IMR-90 (cell line): ENCODE results near the gene C2. TPM values are rescaled to one million over a fixed set of nuclear protein-coding genes. Genes with fewer than 3 reads are reported as not detected.

Experiments
- ATAC-seq: fragments of 200-7000 bp; cut with Tn5 transposase; 2 replicates; pipeline ENCODE4 v1.9.1; 2020; ENCODE audit warnings: low read depth, mild to moderate bottlenecking, moderate library complexity
- BruUV-seq: library from RNA; stranded (reverse); fragments of 400-500 nt; replicated peaks from 2 replicates; lab custom pipeline; 2021; lab: Mats Ljungman, UMichigan
- CTCF ChIA-PET: fragments of 300-600 bp; formaldehyde crosslinking; extraction: SDS; loops from one replicate; lab custom pipeline; 2021; ENCODE audit warnings: antibody characterized with exemption; lab: Yijun Ruan, JAX
- POLR2A ChIA-PET: fragments of 300-600 bp; sonication (Branson Sonifier 250); formaldehyde crosslinking; loops from one replicate; lab custom pipeline; 2022; ENCODE audit warnings: antibody characterized with exemption; ENCODE audit not compliant: unreplicated experiment; lab: Charles Lee
- DNase-seq: peaks from one replicate; pipeline ENCODE4 v3.0.0; 2013
- H2AFZ ChIP-seq: replicated peaks from 2 replicates; pipeline ENCODE3; 2013; ENCODE audit warnings: low read length, mild to moderate bottlenecking; ENCODE audit not compliant: poor library complexity
- H2AK5ac ChIP-seq: 2 replicates; pipeline ENCODE4 v1.6.1; 2013; ENCODE audit warnings: low read depth, low read length, inconsistent platforms
- H2AK9ac ChIP-seq: replicated peaks from 2 replicates; pipeline ENCODE3; 2013; ENCODE audit warnings: mild to moderate bottlenecking, low read depth, low read length, moderate library complexity; ENCODE audit not compliant: poor library complexity
- H2BK120ac ChIP-seq: 2 replicates; pipeline ENCODE4 v1.6.1; 2013; ENCODE audit warnings: low read depth, low read length, inconsistent platforms
- H2BK15ac ChIP-seq: 3 replicates; pipeline ENCODE4 v1.6.1; 2013; ENCODE audit warnings: low read depth, low read length, inconsistent platforms
- H2BK20ac ChIP-seq: 2 replicates; pipeline ENCODE4 v1.6.1; 2013; ENCODE audit warnings: low read depth, mild to moderate bottlenecking, inconsistent platforms, low read length, moderate library complexity
- H2BK5ac ChIP-seq: 2 replicates; pipeline ENCODE4 v1.6.1; 2013; ENCODE audit warnings: mild to moderate bottlenecking, low read depth, low read length, inconsistent platforms; ENCODE audit not compliant: poor library complexity, severe bottlenecking
- H3K14ac ChIP-seq: replicated peaks from 2 replicates; pipeline ENCODE4 v1.6.1; 2013; ENCODE audit warnings: low read depth, low read length, inconsistent platforms
- H3K18ac ChIP-seq: 2 replicates; pipeline ENCODE4 v1.6.1; 2013; ENCODE audit warnings: low read depth, low read length, control low read depth
- H3K23ac ChIP-seq: 2 replicates; pipeline ENCODE4 v1.6.1; 2013; ENCODE audit warnings: low read depth, low read length, inconsistent platforms
- H3K27ac ChIP-seq: 2 replicates; pipeline ENCODE4 v1.5.1; 2013; ENCODE audit warnings: mild to moderate bottlenecking, control low read depth, low read length; ENCODE audit not compliant: insufficient read depth
- H3K27me3 ChIP-seq: 2 replicates; pipeline ENCODE4 v1.6.1; 2013; ENCODE audit warnings: low read length; ENCODE audit not compliant: control insufficient read depth, insufficient read depth
- H3K36me3 ChIP-seq: 2 replicates; pipeline ENCODE4 v1.6.1; 2013; ENCODE audit warnings: low read length, mixed read lengths; ENCODE audit not compliant: control insufficient read depth, insufficient read depth
- H3K4ac ChIP-seq: 2 replicates; pipeline ENCODE4 v1.6.1; 2013; ENCODE audit warnings: low read depth, low read length, inconsistent platforms
- H3K4me1 ChIP-seq: 2 replicates; pipeline ENCODE4 v1.6.1; 2013; ENCODE audit warnings: low read length, mixed read lengths; ENCODE audit not compliant: control insufficient read depth, insufficient read depth
- H3K4me2 ChIP-seq: 2 replicates; pipeline ENCODE4 v1.6.1; 2013; ENCODE audit warnings: low read depth, mild to moderate bottlenecking, control low read depth, low read length, moderate library complexity
- H3K4me3 ChIP-seq: 2 replicates; pipeline ENCODE4 v1.5.1; 2013; ENCODE audit warnings: low read depth, mild to moderate bottlenecking, control low read depth, low read length, moderate library complexity; ENCODE audit not compliant: insufficient read depth
- H3K56ac ChIP-seq: 2 replicates; pipeline ENCODE4 v1.6.1; 2013; ENCODE audit warnings: low read length, inconsistent platforms; ENCODE audit not compliant: insufficient read depth; ENCODE audit errors: extremely low read depth
- H3K79me1 ChIP-seq, 2 experiments: 2 replicates each; pipeline ENCODE4 v1.6.1; 2013; ENCODE audit warnings: low read length in 2 of 2, inconsistent platforms in 1 of 2, low read depth in 1 of 2
- H3K9ac ChIP-seq: 2 replicates; pipeline ENCODE4 v1.6.1; 2013; ENCODE audit warnings: low read depth, low read length, control low read depth
- H3K9me1 ChIP-seq: 2 replicates; pipeline ENCODE4 v1.6.1; 2013; ENCODE audit warnings: low read length, inconsistent platforms; ENCODE audit not compliant: insufficient read depth
- H3K9me3 ChIP-seq: 2 replicates; pipeline ENCODE4 v1.6.1; 2013; ENCODE audit warnings: low read length; ENCODE audit not compliant: control insufficient read depth, insufficient read depth
- H4K20me1 ChIP-seq: 2 replicates; pipeline ENCODE4 v1.6.1; 2013; ENCODE audit warnings: low read length, inconsistent platforms; ENCODE audit not compliant: insufficient read depth
- H4K5ac ChIP-seq: 2 replicates; pipeline ENCODE4 v1.6.1; 2013; ENCODE audit warnings: mild to moderate bottlenecking, low read depth, low read length, control low read depth
- H4K8ac ChIP-seq, 2 experiments: 2 replicates each; pipeline ENCODE4 v1.6.1; 2013; ENCODE audit warnings: low read depth in 2 of 2, low read length in 2 of 2, control low read depth in 1 of 2, inconsistent platforms in 1 of 2
- H4K91ac ChIP-seq: 2 replicates; pipeline ENCODE4 v1.6.1; 2013; ENCODE audit warnings: low read depth, low read length, inconsistent platforms; ENCODE audit not compliant: insufficient read depth
- BHLHE40 ChIP-seq: fragments of 150-350 bp; IDR thresholded peaks from 2 replicates; pipeline ENCODE4 v1.6.1; 2016; ENCODE audit warnings: mild to moderate bottlenecking, low read depth, low read length
- CHD1 ChIP-seq: IDR thresholded peaks from 2 replicates; pipeline ENCODE4 v1.6.1; 2012; ENCODE audit warnings: low read depth, low read length, improper control_type of control experiment
- CTCF ChIP-seq: conservative IDR thresholded peaks from 2 replicates; pipeline ENCODE4 v1.5.1; 2012; ENCODE audit warnings: mild to moderate bottlenecking, low read depth, low read length, improper control_type of control experiment
- ELK1 ChIP-seq: fragments of 150-350 bp; IDR thresholded peaks from 2 replicates; pipeline ENCODE4 v1.6.1; 2016; ENCODE audit warnings: low read depth, mild to moderate bottlenecking, low read length, moderate library complexity, borderline replicate concordance
- FOS ChIP-seq: fragments of 150-350 bp; IDR thresholded peaks from 2 replicates; pipeline ENCODE4 v1.6.1; 2016; ENCODE audit warnings: low read depth, low read length
- MAFK ChIP-seq: IDR thresholded peaks from 2 replicates; pipeline ENCODE4 v1.6.1; 2012; ENCODE audit warnings: low read depth, low read length, improper control_type of control experiment
- MAZ ChIP-seq: IDR thresholded peaks from 2 replicates; pipeline ENCODE4 v1.6.1; 2012; ENCODE audit warnings: low read depth, mild to moderate bottlenecking, low read length, improper control_type of control experiment, moderate library complexity, borderline replicate concordance
- MXI1 ChIP-seq: IDR thresholded peaks from 2 replicates; pipeline ENCODE4 v1.6.1; 2012; ENCODE audit warnings: low read depth, mild to moderate bottlenecking, low read length, moderate library complexity, borderline replicate concordance
- POLR2A ChIP-seq: IDR thresholded peaks from 2 replicates; pipeline ENCODE4 v1.6.1; 2012; ENCODE audit warnings: mild to moderate bottlenecking, low read depth, low read length
- RCOR1 ChIP-seq: IDR thresholded peaks from 2 replicates; pipeline ENCODE4 v1.6.1; 2012; ENCODE audit warnings: mild to moderate bottlenecking, low read length, improper control_type of control experiment; ENCODE audit not compliant: insufficient replicate concordance
- RFX5 ChIP-seq: IDR thresholded peaks from 2 replicates; pipeline ENCODE4 v1.8.0; 2012; ENCODE audit warnings: low read depth, mild to moderate bottlenecking, low read length, moderate library complexity
- USF2 ChIP-seq: fragments of 150-350 bp; IDR thresholded peaks from 2 replicates; pipeline ENCODE4 v1.6.1; 2017; ENCODE audit warnings: mild to moderate bottlenecking, antibody characterized with exemption, low read length, low read depth
- WGBS, 2 experiments: methylation state at CpG; one replicate each; pipeline versions ENCODE4 v1.1.5 to v1.1.7; 2013; ENCODE audit warnings: missing lambda C conversion rate in 2 of 2; ENCODE audit not compliant: insufficient read length in 1 of 2; ENCODE audit errors: extremely low coverage in 2 of 2; 5-methylcytosine and 5-hydroxymethylcytosine counted together
- dilution Hi-C: fragments of 300-500 bp; cut with HindIII; formaldehyde crosslinking; loops from one replicate; pipeline ENCODE4 v1.14.3; 2018; ENCODE audit warnings: low sequenced_read_pairs; ENCODE audit not compliant: unreplicated experiment
- in situ Hi-C: fragments of 300-500 bp; cut with MboI; formaldehyde crosslinking; loops from 3 replicates; pipeline ENCODE4 v1.14.3; 2019; ENCODE audit warnings: low sequenced_read_pairs, inconsistent platforms, mixed read lengths
- intact Hi-C: fragments of 100-400 bp; cut with micrococcal nuclease; formaldehyde crosslinking; loops from 2 replicates; pipeline ENCODE4 v1.10.0; 2022
- polyA plus RNA-seq, 3 experiments: library from polyadenylated mRNA; depleted of rRNA; stranded (reverse); fragments of >200 nt; gene quantifications; 2 replicates each; pipeline ENCODE4 v1.2.3, GENCODE V29; 2012; ENCODE audit warnings: low replicate concordance in 1 of 3
- total RNA-seq: library from RNA; depleted of rRNA; stranded (reverse); fragments of >200 nt; gene quantifications from 2 replicates; pipeline ENCODE4 v1.2.3, GENCODE V29; 2012

Gene C2
- total and polyA plus RNA-seq, 2 of the 4 experiments (the other 2 are of a cell fraction), result 0.18 to 0.19 TPM

- Histone ChIP-seq H3K4me2 (no peak overlapping the region), H3K9me1 (0 out of 2 replicates have a peak, but pooled peaks cover 2% of the 10 kb centered on the region), H3K79me1 (no peaks in the 10 kb centered on the region), H3K36me3 (peaks cover 70% of the 10 kb centered on the region), H3K14ac (no peak overlapping the region), H3K4ac (no peak overlapping the region), H4K20me1 (no peaks in the 10 kb centered on the region; the same call in 1 of the 2 replicates), H2AFZ (no peak overlapping the region), H2AK9ac (no peak overlapping the region), H4K5ac (no peak overlapping the region), H3K27ac (no peak overlapping the region), H3K9me3 (no peaks in the 10 kb centered on the region), H3K27me3 (no peaks in the 10 kb centered on the region), H2BK15ac (no peak overlapping the region), H4K91ac (no peak overlapping the region), H3K56ac (no peak overlapping the region), H3K4me1 (no peaks in the 10 kb centered on the region), H3K18ac (no peak overlapping the region), H3K4me3 (no peak overlapping the region), H3K9ac (no peak overlapping the region), H2BK5ac (no peak overlapping the region), H2AK5ac (no peak overlapping the region), H2BK120ac (no peak overlapping the region), H2BK20ac (no peak overlapping the region), H3K23ac (no peak overlapping the region), H4K8ac (no peak overlapping the region)
- in situ Hi-C loops, result no loop called here
- dilution Hi-C loops, result no loop called here
- no TSS peak for BruUV-seq
- no peak for ATAC-seq
- ChIA-PET POLR2A (no interaction called here), CTCF (no interaction called here)
- DNase-seq, result no peak
- WGBS, 2 experiments, result 95% methylated on average over 10 of the region's 19 CpGs; no CpG with 5 or more reads in 1 of the 2 experiments
- TF ChIP-seq MXI1 (no peak), FOS (no peak), BHLHE40 (no peak), MAZ (no peak), USF2 (no peak), MAFK (no peak), CHD1 (no peak), RFX5 (no peak), CTCF (no peak), ELK1 (no peak), POLR2A (no peak), RCOR1 (no peak)
- intact Hi-C loops, result loop anchor here (1.0 kb wide), 1 partner anchor 207 kb away; no protein-coding TSS in a partner anchor
Measured at GRCh38 chr6:31887173-31888007, 40.1 kb upstream of the C2 start.
